ENCODE results near the gene OPCML.

OPCML gene

DNA sequence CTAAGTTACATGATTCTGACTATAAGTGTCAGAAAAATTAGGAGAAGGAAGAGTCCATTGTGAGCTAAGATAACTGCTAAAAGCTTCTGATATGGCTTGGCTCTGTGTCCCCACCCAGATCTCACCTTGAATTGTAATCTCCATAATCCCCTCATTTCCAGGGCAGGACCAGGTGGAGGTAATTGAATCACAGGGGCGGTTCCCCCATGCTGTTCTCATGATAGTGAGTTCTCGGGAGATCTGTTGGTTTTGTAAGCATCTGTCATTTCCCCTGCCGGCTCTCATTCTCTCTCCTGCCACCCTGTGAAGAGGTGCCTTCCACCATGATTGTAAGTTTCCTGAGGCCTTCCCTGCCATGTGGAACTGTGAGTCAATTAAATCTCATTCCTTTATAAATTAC is 230.2 kb downstream of the OPCML start:
- no peak for DNase-seq (ENCODE audit: low read depth, low spot score)
- ChIA-PET CTCF (no interaction called here), POLR2A (no interaction called here)
- TF ChIP-seq, protein P1, sequence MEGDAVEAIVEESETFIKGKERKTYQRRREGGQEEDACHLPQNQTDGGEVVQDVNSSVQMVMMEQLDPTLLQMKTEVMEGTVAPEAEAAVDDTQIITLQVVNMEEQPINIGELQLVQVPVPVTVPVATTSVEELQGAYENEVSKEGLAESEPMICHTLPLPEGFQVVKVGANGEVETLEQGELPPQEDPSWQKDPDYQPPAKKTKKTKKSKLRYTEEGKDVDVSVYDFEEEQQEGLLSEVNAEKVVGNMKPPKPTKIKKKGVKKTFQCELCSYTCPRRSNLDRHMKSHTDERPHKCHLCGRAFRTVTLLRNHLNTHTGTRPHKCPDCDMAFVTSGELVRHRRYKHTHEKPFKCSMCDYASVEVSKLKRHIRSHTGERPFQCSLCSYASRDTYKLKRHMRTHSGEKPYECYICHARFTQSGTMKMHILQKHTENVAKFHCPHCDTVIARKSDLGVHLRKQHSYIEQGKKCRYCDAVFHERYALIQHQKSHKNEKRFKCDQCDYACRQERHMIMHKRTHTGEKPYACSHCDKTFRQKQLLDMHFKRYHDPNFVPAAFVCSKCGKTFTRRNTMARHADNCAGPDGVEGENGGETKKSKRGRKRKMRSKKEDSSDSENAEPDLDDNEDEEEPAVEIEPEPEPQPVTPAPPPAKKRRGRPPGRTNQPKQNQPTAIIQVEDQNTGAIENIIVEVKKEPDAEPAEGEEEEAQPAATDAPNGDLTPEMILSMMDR (IDR thresholded peaks at IDR 0.05; ENCODE audit: insufficient read depth, low read length, missing control alignments): no peak
- H3K4me3 ChIP-seq (ENCODE audit: low read depth, low read length): no peak overlapping the region

DNA sequence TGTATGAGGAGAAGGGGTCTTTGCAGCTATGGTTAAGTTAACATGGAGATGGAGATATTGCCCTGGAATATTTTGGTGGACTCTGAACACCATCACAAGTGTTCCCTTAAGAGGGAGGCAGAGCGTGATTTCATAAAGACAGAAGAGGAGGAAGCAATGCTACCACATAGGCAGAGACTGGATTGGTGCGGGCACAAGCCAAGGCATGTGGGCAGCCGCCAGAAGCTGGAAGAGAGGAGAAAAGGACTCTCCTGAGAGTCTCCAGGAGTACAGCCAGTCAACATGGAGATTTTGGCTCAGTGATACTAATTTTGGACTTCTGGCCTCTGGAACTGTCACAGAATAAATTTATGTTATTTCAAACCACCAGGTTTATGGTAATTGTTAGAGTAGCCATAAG is 231.6 kb downstream of the OPCML start:
- CTCF ChIA-PET: no interaction called here
- TF ChIP-seq, protein P1 (IDR thresholded peaks at IDR 0.05; ENCODE audit: insufficient read depth, low read length, missing control alignments): no peak
- no peak for DNase-seq (ENCODE audit: low read depth, low spot score)
- no peak overlapping the region for H3K4me3 ChIP-seq (ENCODE audit: low read depth, low read length)
- POLR2A ChIA-PET: no interaction called here

DNA sequence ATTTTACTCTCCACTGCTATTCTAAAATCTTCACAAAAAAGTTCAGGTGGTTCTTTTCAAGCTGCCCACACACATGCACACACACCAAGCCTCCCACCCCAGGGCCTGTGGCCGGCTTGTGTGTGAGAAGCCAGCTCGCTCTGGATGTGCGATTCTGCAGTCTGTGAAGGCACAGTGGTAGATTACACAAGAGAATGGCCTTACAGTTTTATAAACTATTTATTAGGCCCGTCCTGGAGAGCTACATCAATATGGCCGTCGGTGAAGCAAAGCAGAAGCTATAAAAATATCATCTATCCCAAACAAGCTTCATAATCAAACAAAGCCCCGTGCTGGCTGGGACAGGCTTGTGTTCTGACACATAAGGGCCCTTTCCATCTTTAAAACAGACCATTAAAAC is 240.5 kb downstream of the OPCML start:
- TF ChIP-seq, protein P1 (IDR thresholded peaks at IDR 0.05; ENCODE audit: insufficient read depth, low read length, missing control alignments): no peak
- DNase-seq (ENCODE audit: low read depth, low spot score): no peak
- H3K4me3 ChIP-seq (ENCODE audit: low read depth, low read length): no peak overlapping the region
- CTCF ChIA-PET: no interaction called here
- POLR2A ChIA-PET: no interaction called here

GRCh38 chr11:133285359-133285758 is 246.9 kb downstream of the OPCML start:
- POLR2A ChIA-PET: no interaction called here

DNA sequence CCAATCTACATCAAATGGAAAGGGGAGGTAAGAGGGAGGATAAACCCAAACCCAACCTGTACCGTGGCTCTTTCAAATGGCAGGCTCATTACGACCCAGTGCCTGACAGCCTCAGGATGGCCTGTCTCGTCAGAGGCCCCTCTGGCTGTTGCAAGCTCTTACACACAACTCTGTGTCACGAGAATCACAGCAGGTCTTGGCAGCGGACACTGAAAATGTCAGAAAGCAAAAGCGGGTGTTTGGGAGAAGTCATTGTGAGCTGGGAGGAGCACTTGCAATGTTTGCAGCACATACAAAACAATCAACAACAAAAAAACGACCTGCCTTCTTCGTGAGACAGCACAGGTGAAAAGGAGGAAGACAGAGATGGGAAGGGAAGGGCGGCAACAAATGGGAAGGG is 248.1 kb downstream of the OPCML start:
- no peak overlapping the region for H3K4me3 ChIP-seq (ENCODE audit: low read depth, low read length)
- POLR2A ChIA-PET: no interaction called here
- DNase-seq (ENCODE audit: low read depth, low spot score): no peak
- CTCF ChIA-PET: no interaction called here
- TF ChIP-seq, protein P1 (IDR thresholded peaks at IDR 0.05; ENCODE audit: insufficient read depth, low read length, missing control alignments): no peak

More at GRCh38 chr11:133285359-133285758, 246.9 kb downstream of the OPCML start:
- H3K4me3 ChIP-seq (ENCODE audit: low read depth, low read length): no peak overlapping the region
- no peak for DNase-seq (ENCODE audit: low read depth, low spot score)
- CTCF ChIA-PET: no interaction called here
- TF ChIP-seq, protein P1 (IDR thresholded peaks at IDR 0.05; ENCODE audit: insufficient read depth, low read length, missing control alignments): no peak

DNA sequence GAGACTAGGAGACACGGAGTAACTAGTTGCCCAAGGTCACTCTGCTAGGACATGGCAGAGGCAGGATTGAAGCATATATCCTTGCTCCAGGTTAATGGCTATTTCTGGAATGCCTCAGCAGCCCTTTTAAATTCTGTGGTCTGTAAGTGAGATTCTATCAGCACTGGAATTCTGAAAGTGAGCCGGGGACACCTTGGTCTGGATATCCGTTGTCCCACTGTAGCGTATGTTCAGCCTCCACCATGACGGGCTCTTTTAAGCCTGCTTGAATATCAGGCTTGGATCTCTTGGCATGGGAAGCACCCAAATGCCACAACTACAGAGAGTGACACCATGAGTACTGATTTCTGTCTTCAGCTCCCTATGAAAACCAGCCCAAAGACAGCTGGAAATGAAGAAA is 254.4 kb downstream of the OPCML start:
- CTCF ChIA-PET: no interaction called here
- no peak overlapping the region for H3K4me3 ChIP-seq (ENCODE audit: low read depth, low read length)
- DNase-seq (ENCODE audit: low read depth, low spot score): no peak
- POLR2A ChIA-PET: no interaction called here
- TF ChIP-seq, protein P1 (IDR thresholded peaks at IDR 0.05; ENCODE audit: insufficient read depth, low read length, missing control alignments): no peak
